Neural crest cell (in vitro differentiated cells): Measurements from ENCODE around the gene LIN7B. TPM values are rescaled to one million over a fixed set of nuclear protein-coding genes. Genes with fewer than 3 reads are reported as not detected.

ENCODE experiments used
- DNase-seq: peaks from one replicate; pipeline ENCODE4 v3.0.0; 2021; ENCODE audit warnings: low read depth, mixed read lengths, low spot score
- H3K27ac Mint-ChIP-seq: one replicate; pipeline ENCODE4 v1.8.0; 2021; ENCODE audit warnings: mild to moderate bottlenecking, mixed read lengths; ENCODE audit not compliant: unreplicated experiment
- H3K27me3 Mint-ChIP-seq: 2 replicates; pipeline ENCODE4 v1.8.0; 2021; ENCODE audit warnings: low read depth, mild to moderate bottlenecking, mixed read lengths
- H3K36me3 Mint-ChIP-seq: 2 replicates; pipeline ENCODE4 v1.8.0; 2021; ENCODE audit warnings: low read depth, mild to moderate bottlenecking, mixed read lengths
- H3K4me1 Mint-ChIP-seq: 2 replicates; pipeline ENCODE4 v1.8.0; 2021; ENCODE audit warnings: mixed read lengths
- H3K4me3 Mint-ChIP-seq: one replicate; pipeline ENCODE4 v1.8.0; 2021; ENCODE audit warnings: mild to moderate bottlenecking, mixed read lengths
- H3K9me3 Mint-ChIP-seq: 2 replicates; pipeline ENCODE4 v1.8.0; 2021; ENCODE audit warnings: mixed read lengths
- total RNA-seq: library from RNA; stranded (reverse); gene quantifications from 2 replicates; pipeline ENCODE4 v1.2.1, GENCODE V29; 2021
- TF ChIP-seq, protein P1 (sequence below): fragments of 200-600 bp; sonication (generic); conservative IDR thresholded peaks from 2 replicates; pipeline ENCODE4 v1.5.0; 2021; ENCODE audit warnings: antibody characterized with exemption, mild to moderate bottlenecking

Gene LIN7B
- total RNA-seq, 1 donor from 2014 or later: 5.4 TPM

DNA sequence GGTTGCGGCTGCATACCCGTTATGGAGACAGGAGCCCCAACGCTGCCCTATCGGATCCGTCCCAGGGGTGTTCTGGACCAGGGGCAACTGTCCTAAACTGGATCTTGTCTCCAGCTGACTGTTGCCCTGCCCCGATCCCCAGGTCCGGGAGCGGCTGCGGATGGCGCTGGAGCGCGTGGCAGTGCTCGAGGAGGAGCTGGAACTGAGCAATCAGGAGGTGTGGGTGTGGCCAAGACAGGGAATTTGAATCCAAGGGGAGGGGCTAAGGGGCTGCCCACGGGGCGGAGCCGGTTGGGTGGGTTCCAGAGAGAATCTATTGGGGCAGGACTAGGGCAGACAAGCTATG, 15.0 kb downstream of the LIN7B start:
- TF ChIP-seq, protein P1, sequence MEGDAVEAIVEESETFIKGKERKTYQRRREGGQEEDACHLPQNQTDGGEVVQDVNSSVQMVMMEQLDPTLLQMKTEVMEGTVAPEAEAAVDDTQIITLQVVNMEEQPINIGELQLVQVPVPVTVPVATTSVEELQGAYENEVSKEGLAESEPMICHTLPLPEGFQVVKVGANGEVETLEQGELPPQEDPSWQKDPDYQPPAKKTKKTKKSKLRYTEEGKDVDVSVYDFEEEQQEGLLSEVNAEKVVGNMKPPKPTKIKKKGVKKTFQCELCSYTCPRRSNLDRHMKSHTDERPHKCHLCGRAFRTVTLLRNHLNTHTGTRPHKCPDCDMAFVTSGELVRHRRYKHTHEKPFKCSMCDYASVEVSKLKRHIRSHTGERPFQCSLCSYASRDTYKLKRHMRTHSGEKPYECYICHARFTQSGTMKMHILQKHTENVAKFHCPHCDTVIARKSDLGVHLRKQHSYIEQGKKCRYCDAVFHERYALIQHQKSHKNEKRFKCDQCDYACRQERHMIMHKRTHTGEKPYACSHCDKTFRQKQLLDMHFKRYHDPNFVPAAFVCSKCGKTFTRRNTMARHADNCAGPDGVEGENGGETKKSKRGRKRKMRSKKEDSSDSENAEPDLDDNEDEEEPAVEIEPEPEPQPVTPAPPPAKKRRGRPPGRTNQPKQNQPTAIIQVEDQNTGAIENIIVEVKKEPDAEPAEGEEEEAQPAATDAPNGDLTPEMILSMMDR: no peak
- Mint-ChIP-seq H3K9me3 (no peaks in the 10 kb centered on the region), H3K27ac (no peak overlapping the region), H3K4me1 (peaks cover 12% of the 10 kb centered on the region), H3K27me3 (peaks cover 2% of the 10 kb centered on the region), H3K4me3 (peak overlapping the region; percentile 15), H3K36me3 (peaks cover 4% of the 10 kb centered on the region)
- DNase-seq: no peak

- no peak for DNase-seq
- Mint-ChIP-seq H3K36me3 (peaks cover 4% of the 10 kb centered on the region), H3K9me3 (no peaks in the 10 kb centered on the region), H3K27ac (no peak overlapping the region), H3K4me1 (peaks cover 12% of the 10 kb centered on the region), H3K27me3 (no peaks in the 10 kb centered on the region), H3K4me3 (no peak overlapping the region)
- TF ChIP-seq, protein P1: no peak
These were observed 16.2 kb downstream of the LIN7B start for GRCh38 chr19:49130325-49130724.

GRCh38 chr19:49132974-49133609, 18.9 kb downstream of the LIN7B start:
- H3K4me1 Mint-ChIP-seq: peaks cover 20% of the 10 kb centered on the region
- peaks cover 12% of the 10 kb centered on the region for H3K36me3 Mint-ChIP-seq
- TF ChIP-seq, protein P1: no peak
- H3K27me3 Mint-ChIP-seq: no peaks in the 10 kb centered on the region
- H3K4me3 Mint-ChIP-seq: no peak overlapping the region
- peaks cover 4% of the 10 kb centered on the region for H3K9me3 Mint-ChIP-seq
- DNase-seq: no peak
- H3K27ac Mint-ChIP-seq: no peak overlapping the region

DNA sequence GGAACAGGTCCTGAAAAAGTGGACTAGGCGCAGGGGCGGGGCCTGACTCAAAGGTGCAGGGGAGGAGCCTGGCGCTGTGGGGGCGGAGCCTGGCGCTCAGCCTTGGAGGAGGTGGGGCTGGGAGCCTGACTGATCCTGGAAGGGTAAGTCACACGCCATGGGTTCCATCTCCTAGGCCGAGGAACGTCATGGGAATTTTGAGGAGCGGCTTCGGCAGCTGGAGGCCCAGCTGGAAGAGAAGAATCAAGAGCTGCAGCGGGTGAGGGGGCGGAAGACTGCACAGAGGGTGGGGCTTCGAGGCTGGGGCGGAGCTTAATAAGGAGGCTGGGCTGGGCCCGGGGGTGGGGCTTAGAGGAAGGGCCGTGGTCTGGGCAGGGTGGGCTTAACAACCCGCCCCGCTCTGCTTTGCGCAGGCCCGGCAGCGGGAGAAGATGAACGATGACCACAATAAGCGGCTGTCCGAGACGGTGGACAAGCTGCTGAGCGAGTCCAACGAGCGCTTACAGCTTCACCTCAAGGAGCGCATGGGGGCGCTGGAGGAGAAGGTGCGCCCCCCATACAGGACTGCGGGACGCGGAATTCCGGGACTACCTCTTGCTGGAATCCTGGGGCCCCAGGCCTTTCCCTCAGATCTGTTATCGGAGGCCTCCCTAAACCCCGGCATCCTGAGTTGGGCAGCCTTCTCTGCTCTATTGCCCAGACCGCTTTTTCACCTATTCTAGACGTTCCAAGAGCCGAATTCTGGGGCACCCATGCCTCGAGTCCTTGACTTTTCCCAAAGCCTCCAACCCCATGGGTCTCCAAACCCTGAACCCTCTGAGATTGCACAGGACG, 19.7 kb downstream of the LIN7B start:
- H3K9me3 Mint-ChIP-seq: peaks cover 4% of the 10 kb centered on the region
- H3K36me3 Mint-ChIP-seq: peaks cover 10% of the 10 kb centered on the region
- TF ChIP-seq, protein P1: no peak
- no peaks in the 10 kb centered on the region for H3K27me3 Mint-ChIP-seq
- H3K4me3 Mint-ChIP-seq: no peak overlapping the region
- DNase-seq: no peak
- H3K27ac Mint-ChIP-seq: no peak overlapping the region
- peaks cover 12% of the 10 kb centered on the region for H3K4me1 Mint-ChIP-seq

- Mint-ChIP-seq H3K4me1 (peaks cover 9% of the 10 kb centered on the region), H3K27me3 (no peaks in the 10 kb centered on the region), H3K27ac (no peak overlapping the region), H3K4me3 (no peak overlapping the region), H3K36me3 (peaks cover 8% of the 10 kb centered on the region), H3K9me3 (peaks cover 4% of the 10 kb centered on the region)
- DNase-seq: no peak
- TF ChIP-seq, protein P1: no peak
These were observed 21.5 kb downstream of the LIN7B start for GRCh38 chr19:49135686-49136085.
